Non-pigmented ciliary epithelial cell (primary cell): Measurements from ENCODE around the gene CAPN1.

Experiments used
- DNase-seq: peaks from one replicate; pipeline ENCODE4 v3.0.0-alpha.2; 2010; ENCODE audit warnings: low read depth

Gene CAPN1

GRCh38 chr11:65204143-65204542, 22.4 kb downstream of the CAPN1 start:
- no peak for DNase-seq

- DNase-seq, result no peak
Observed at GRCh38 chr11:65204646-65205601, 23.2 kb downstream of the CAPN1 start.

GRCh38 chr11:65205602-65205967, 23.9 kb downstream of the CAPN1 start:
- DNase-seq, result no peak

- DNase-seq, result no peak
Observed at GRCh38 chr11:65206441-65206841, 24.7 kb downstream of the CAPN1 start.

GRCh38 chr11:65206901-65207300, 25.2 kb downstream of the CAPN1 start:
- DNase-seq, result no peak

- DNase-seq, result no peak
Observed at GRCh38 chr11:65207918-65208784, 26.4 kb downstream of the CAPN1 start.

- no peak for DNase-seq
Observed at GRCh38 chr11:65208785-65209710, 27.3 kb downstream of the CAPN1 start.

- no peak for DNase-seq
Observed at GRCh38 chr11:65209711-65210360, 28.1 kb downstream of the CAPN1 start.

GRCh38 chr11:65210361-65210731, 28.6 kb downstream of the CAPN1 start:
- no peak for DNase-seq

- DNase-seq, result no peak
Observed at GRCh38 chr11:65210748-65211147, 29.0 kb downstream of the CAPN1 start.

GRCh38 chr11:65211293-65212105, 29.8 kb downstream of the CAPN1 start:
- no peak for DNase-seq

- no peak for DNase-seq
Observed at GRCh38 chr11:65212226-65212801, 30.6 kb downstream of the CAPN1 start.

GRCh38 chr11:65213322-65214211, 31.8 kb downstream of the CAPN1 start:
- DNase-seq, result no peak

GRCh38 chr11:65214212-65214845, 32.6 kb downstream of the CAPN1 start:
- DNase-seq, result no peak

GRCh38 chr11:65215441-65216076, 33.8 kb downstream of the CAPN1 start:
- DNase-seq, result no peak

GRCh38 chr11:65216830-65217229, 35.1 kb downstream of the CAPN1 start:
- DNase-seq, result no peak

- no peak for DNase-seq
Observed at GRCh38 chr11:65217441-65218423, 36.0 kb downstream of the CAPN1 start.
